NCI-H524 (cell line): ENCODE results near the gene S100A4.
A peak's percentile ranks its signal among the peaks of the same experiment; 100 is the strongest.
"Not testable (repeated sequence)": the region's sequence is repeated elsewhere in the genome, so short reads cannot be mapped to it uniquely, and the experiment has no call there.

ENCODE experiments used
- DNase-seq, 2 experiments: peaks; one replicate each; lab custom pipeline; 2025; lab: John Stamatoyannopoulos, UW

S100A4 gene

DNA sequence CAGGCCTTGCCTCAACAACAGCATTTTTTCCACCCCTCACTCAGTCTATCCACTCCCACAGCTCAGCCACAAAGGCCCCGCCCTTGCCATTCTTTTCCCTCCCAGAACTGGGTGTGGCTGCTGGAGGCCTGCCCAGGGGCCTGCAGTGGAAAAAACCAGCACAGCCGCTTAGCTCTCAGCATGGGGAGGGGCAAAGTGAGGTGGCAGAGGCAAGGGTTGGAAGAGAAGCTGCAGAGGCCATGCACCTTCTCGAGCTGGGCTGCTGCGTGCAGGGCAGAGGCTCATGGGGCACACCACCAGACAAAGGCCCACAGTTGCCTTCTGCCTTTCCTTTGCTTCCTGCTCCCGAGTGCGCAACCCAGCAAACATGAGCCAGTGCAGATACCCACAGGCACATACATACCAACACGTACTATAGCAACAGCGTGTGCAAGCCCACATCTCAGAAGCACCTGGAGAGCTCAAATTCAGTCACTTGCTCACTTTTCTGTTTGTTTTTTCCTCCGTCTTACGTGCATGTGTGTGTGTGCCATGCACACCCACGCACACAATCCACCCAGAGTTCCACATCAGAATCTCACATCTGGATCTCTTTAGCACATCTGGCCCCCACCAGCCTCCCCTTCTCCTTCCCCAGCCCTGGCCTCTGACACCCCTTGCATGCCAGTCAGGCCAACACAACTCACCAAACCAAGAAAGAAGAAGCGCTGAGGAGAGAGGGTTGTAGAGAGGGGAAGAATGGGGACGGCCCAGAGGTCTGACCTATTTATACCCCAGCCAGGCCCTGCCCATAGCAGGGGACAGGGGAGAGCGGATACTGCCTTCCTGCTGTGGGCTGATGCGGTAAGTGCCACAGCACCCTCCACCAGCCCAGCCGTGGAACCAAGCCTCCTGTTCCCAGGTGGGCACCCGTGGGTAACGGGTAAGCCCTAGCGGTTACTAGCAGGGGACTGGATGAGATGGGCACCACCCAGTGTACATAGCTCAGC lies at the start of gene S100A4:
Gene S100A4 (minus strand): TSS at position 740 of the 989 bp plus-strand sequence. CDS start 1,012 bp downstream, outside the sequence.
- peak; percentile 64 to 87 for DNase-seq

GRCh38 chr1:153592748-153593147 lies 47.1 kb upstream of the S100A4 start:
- no peak for DNase-seq

DNA sequence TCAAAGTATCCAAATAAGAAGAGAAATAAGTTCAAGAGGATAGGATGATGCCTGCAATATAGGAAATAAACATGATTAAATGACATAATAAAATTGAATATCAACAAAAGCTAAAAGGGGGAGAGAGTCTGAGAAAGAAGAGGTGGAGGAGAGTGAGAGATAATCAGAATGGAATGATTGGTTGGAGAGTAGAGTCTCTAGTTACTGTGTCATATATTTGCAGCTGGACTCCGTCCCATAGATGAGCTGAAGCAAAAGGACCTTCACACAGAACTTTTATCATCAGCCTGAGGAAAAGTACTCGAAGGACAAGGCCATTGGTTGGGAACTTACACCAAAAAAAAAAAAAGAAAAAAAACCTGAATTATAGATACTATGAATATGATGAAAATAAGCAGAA lies 42.9 kb upstream of the S100A4 start:
- DNase-seq = no peak

- DNase-seq = not testable (repeated sequence)
Observed at GRCh38 chr1:153588033-153588432, 42.4 kb upstream of the S100A4 start.

- no peak for DNase-seq
Observed at GRCh38 chr1:153587314-153587713, 41.7 kb upstream of the S100A4 start.

GRCh38 chr1:153586347-153586746 lies 40.7 kb upstream of the S100A4 start:
- no peak for DNase-seq

DNA sequence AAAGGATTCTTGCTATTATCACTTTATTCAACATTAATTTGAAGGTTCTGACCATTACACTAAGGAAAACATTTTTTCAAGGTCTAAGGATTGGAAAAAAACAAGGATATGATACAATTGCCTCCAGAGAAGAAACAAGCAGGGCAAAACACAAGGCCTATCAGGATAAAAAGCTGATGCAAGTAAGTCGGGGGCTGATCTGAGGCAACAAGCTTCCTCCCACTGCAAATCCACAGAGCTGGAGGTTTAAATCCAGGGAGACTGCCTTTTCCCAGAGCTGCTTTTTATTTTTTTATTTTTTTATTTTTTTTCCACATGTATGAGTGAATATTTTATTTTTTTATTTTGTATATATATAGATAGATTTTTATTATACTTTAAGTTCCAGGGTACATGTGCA lies 39.4 kb upstream of the S100A4 start:
- DNase-seq = no peak

DNA sequence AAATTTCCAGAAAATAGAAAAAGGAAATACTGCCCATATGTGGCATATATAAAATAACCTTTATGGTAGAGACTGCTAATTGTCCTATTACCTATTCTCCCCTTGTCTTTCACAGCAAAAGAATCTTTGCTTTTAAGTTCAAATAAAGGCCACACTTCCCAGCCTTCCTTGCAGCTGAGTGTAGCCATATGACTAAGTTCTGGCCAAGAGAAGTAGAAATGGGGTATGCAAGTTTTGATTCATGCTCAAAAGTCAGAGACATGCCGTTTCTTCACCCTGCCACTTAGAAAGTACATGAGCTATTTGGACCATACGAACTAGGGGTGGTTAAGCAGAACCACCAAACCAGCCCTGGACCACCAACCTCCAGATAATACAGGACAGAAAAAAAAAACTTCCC lies 38.4 kb upstream of the S100A4 start:
- no peak for DNase-seq

DNA sequence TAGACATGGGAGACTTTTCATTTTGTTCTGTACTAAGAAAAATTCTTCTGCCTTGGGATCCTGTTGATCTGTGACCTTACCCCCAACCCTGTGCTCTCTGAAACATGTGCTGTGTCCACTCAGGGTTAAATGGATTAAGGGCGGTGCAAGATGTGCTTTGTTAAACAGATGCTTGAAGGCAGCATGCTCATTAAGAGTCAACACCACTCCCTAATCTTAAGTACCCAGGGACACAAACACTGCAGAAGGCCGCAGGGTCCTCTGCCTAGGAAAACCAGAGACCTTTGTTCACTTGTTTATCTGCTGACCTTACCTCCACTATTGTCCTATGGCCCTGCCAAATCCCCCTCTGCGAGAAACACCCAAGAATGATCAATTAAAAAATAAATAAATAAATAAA lies 37.9 kb upstream of the S100A4 start:
- DNase-seq = peak in 1 of 2 experiments; percentile 21

GRCh38 chr1:153582836-153583235 lies 37.2 kb upstream of the S100A4 start:
- not testable (repeated sequence) for DNase-seq

DNA sequence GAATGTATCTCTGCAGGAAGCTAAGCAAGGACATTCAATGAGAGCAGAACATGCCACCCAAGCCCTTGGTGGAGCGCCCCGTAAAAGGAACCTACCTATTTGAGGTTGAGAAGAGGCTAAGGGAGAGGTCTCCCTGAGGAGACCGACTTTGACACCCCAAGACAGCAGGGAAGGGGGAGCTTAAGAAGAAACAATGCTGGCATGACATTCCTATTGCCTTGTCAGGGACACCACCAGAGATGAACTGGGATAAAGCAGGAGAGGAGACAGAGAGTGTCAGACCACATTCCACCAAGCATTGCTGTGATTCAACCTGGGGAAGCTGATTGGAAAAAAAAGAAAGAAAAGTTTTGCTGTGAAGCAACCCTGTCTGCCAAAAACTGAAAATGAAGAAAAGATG lies 33.3 kb upstream of the S100A4 start:
- no peak for DNase-seq

- no peak for DNase-seq
Observed at GRCh38 chr1:153578490-153578889, 32.9 kb upstream of the S100A4 start.

DNA sequence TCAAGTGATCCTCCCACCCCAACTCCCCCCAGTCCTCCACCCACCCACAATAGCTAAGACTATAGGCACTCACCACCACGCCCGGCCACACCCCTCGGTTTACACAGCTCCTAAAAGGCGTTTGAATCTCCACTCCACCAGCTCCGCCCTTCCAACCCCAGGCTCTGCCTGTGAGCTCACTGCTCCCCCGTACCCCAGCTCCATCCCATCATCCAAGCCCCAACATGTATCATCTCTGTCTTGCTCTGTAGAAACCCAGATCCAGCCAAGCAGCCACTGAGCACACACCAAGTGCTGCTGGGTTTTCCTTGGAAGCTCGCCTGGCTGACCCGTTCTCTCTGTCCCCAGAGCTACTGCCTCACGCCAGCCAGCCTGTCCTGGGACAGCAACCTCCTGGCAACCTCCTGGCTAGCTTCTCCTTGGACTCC lies 32.0 kb upstream of the S100A4 start:
- DNase-seq = no peak

DNA sequence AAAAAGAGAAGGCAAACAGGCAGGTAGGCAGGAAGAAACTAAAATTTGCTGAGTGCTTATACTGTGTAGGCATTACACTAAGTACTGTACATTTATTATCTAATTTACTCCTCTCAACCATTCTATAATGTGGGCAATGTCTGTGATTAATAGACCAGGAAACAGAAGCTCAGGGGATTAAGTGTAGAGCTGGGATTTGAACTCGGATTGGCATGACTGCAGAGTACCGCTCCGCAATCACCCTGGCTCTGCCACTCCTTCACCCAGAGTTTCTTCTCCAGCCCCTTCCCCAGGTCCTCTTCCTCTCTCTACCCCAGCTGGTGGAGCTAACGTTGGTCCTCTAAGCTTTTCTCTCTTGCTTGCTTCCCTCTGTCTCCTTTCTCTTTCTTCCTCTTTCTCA lies 31.5 kb upstream of the S100A4 start:
- peak in 1 of 2 experiments; percentile 9 for DNase-seq

- peak; percentile 51 to 85 for DNase-seq
Observed at GRCh38 chr1:153575497-153575896, 29.9 kb upstream of the S100A4 start.

DNA sequence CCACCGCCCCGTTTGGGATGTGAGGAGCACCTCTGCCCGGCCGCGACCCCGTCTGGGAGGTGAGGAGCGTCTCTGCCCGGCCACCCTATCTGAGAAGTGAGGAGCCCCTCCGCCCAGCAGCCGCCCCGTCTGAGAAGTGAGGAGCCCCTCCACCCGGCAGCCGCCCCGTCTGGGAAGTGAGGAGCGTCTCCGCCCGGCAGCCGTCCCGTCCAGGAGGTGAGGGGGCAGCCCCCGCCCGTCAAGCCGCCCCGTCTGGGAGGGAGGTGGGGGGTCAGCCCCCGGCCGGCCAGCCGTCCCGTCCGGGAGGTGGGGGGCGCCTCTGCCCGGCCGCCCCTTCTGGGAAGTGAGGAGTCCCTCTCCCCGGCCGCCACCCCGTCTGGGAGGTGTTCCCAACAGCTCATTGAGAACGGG lies 29.5 kb upstream of the S100A4 start:
- DNase-seq = not testable (repeated sequence)

DNA sequence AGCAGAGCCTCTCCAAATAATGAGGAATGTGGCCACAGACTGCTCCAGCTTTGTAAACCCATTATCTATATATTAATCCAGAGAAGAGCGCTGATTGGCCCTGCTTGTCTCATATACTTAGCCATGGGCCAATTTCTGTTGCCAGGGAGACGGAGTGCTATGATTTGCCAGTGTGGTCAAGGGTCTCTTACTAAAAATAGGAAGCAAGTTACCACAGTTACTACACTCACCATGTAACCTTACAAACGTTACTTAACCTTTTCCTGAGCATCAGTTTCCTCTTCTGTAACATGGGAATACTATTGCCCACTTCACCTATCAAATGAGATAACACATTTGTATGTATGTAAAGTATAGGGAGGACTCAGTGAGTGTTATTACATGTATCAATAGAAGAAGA lies 27.7 kb upstream of the S100A4 start:
- peak in 1 of 2 experiments; percentile 67 for DNase-seq

DNA sequence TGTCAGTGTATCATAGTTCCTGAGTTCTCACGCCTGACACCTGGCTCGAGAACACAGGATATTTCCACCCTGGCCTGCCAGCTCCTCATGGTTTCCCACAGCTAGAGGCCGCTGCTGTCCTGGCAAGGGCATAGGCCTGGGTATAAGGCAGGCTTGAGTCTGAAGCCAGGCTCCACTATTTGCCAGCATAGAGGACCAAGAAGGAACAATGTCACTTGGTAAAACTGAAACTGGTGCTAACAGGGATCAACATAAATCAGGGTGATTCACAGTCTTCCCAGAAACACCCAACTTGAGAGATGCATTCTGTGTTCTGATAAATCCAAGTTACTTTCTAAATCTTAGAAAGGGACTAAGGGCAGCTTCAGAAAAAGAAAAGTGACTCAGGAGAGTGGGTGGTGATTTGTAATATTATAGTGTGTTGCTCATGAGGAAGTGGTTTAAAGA lies 27.0 kb upstream of the S100A4 start:
- DNase-seq = peak; percentile 59 to 81

DNA sequence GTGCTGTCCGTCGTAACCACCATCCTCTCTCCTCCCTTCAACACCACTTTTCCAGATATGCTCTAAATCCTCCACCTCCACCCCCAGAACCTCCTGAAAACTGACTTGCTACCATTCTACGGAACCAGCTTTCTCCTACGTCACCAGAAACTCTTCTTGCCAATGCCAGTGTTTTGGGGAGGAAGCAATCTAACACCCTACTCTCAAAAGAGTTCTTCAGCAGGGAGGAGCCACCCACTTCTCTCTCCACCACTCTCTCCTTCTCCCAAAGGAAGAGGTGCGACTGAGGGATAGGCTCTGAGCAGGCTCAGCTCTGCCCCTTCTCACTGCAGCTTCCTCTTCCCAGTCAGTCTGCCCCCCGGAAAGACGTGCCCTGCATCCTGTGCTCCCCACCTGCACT lies 26.1 kb upstream of the S100A4 start:
- no peak for DNase-seq

DNA sequence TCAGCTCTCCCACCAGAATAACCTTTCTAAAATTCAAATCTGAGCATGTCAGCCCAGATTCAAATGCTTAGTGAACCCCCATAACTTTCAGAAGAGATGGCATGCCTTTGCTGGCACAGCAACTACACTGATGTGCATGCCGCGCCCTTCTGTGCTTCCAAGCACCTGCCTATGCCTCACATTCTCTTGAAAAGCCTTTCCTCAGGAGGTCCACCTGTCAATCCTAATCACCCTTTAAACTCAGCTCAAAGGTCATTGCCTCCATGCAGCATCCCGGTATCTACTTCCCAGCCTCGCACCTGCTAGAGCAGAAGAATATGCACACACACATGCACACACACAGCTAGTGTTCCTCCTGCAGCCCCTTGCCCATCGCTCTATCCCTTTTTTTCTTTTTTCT lies 25.3 kb upstream of the S100A4 start:
- no peak for DNase-seq

DNA sequence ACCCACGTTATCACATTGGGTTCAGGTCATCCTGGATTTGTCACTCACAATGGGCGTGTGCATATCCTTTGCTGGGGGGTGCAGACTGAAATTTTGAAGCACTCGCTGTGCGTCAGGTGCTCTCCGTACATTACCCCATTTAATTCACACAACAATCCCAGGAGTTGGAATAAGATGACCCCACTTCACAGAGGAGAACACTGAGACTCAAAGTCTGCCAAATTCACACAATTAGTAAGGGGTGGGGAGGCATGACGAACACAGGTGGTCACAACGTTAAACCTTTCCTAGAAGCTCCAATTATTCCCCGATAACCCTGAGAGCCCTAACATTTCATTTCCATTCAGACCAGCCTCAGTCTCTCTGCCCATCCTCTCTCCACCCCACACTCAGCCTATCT lies 23.9 kb upstream of the S100A4 start:
- no peak for DNase-seq

GRCh38 chr1:153568367-153569099 lies 22.9 kb upstream of the S100A4 start:
- DNase-seq = peak; percentile 69 to 84
